ENCODE results near the gene ZBTB7B.

The ZBTB7B gene

DNA sequence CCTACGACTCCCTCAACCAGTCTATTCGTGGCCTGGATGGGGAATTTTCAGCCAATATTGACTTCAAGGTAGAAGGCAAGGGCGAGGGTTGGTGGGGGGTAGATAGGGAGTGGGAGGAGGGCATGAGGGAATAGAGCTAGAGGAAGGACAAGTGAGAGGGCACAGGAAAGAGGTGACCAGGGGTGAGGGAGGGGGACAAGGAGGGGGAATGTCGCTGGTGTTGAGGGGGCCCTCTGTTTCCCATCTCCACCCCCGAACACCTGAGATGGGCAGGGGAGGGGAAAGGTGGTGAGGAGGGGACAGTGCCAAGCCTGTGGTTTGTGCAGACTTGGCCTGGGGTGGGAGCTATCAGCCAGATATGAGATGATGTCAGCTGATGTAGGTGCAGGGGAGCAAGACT is 40.2 kb downstream of the ZBTB7B start:
- FAIRE-seq = no peak

- FAIRE-seq = no peak
Observed at GRCh38 chr1:155043301-155043702, 40.7 kb downstream of the ZBTB7B start.

DNA sequence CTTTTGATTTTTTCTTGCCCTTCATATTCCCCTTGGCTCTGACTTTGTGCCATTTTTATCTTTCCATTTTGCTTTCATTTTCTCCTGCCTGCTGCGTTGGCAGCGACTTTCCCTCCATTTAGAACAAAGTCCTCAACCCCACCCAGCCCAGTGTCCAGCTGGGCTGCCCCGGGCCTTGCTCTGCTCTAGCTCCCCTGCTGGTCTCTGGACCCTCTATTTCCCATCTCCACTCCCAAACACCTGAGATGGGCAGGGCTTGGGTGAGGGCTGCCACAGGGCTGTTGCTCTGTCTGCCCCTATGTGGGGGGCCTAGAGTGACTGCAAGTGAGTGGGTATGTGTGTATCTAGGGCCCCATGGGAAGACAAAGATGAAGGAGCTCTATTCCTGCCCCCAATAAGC is 41.2 kb downstream of the ZBTB7B start:
- no peak for FAIRE-seq

DNA sequence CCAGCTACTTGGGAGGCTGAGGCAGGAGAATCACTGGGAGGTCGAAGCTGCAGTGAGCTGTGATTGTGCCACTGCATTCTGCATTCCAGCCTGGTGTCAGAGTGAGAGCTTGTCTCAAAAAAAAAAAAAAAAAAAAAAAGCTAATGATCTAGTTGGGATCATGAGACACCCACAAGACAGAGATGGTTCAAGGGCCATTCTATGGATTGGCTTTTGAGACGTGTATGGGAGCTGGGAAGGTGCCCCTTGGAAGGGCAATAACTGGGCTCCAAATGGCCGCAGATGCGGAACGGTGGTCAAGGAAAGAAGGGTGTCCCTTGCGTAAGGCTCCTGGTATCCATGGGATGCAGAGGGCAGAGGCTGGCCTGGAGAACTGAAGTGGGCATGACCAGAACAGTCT is 41.8 kb downstream of the ZBTB7B start:
- FAIRE-seq = no peak

DNA sequence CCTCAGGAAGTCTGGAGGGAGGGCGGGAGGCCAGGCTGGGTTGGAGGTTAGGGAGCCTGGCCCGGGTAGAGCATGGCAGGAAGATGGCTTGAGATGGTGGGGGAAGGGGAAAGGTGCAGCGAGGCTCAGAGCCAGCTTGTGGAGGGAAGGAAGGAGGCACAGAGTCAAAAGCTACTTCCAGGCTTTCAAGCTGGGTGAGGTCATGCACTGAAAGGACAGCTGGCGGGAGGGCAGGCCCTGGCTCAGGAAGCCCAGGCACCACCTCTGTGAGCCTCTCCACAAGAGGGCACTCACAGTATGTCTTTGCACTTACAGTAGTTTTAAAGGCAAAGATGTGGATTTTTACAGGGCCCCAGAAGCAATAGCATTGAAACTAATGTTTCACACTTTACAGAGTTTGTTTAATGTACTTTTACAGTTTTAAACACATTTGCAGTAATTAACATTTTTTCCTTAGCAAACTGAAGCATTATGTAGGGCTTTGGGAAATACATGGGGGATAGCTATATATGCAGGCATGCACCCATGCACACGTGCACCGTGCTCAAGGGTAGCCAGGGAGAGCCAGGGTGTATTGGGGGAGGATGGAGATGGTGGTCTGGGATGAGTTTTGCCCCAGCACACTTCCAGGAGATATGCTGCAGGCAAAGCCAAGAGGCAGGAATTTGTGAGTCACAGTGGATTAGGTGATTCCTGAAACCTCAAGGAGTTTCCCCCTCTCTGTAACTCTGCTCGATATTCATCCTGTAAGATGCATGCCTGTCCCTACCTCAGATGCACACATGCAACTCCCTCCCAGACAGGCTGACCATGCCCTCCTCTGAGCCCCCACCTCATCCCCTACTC is 42.4 kb downstream of the ZBTB7B start:
- peak; percentile 90 for FAIRE-seq

DNA sequence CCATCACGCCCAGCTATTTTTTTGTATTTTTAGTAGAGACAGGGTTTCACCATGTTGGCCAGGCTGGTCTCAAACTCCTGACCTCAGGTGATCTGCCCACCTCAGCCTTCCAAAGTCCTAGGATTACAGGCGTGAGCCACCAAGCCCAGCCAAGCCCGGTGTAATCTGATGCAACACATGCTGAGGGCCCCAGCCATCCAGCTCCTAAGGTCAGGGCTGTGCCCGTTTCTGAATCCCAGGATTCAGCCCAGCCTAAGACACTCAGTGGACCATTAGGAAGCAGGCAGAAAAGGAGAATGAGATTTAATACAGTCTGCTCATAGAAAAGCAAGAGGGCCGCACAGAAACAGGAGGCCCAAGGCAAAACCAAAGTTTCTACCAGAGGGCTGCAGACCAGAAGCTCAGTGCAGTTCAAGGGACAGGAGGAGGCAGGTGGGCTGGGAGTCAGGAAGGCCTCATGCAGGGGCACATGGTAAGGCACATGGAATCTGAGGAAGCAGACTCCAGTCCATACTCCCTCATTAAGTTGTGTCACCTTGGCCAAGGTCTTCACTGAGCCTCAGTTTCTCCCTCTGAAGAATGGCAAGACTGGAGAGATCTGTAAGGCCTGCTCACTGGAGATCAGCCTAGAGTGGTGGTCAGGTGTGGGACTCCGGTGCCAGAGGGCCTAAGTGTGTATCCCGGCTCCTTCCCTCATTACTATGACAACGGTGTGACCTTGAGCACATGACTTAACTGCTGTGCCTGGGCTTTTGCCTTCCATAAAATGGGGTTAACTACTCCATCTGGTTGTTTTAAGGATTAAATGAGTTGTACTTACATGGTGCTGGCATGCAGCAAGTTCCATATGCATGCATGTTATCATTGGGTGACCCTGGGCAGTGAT is 46.1 kb downstream of the ZBTB7B start:
- FAIRE-seq = no peak

GRCh38 chr1:155049651-155050559 is 47.3 kb downstream of the ZBTB7B start:
- FAIRE-seq = no peak

DNA sequence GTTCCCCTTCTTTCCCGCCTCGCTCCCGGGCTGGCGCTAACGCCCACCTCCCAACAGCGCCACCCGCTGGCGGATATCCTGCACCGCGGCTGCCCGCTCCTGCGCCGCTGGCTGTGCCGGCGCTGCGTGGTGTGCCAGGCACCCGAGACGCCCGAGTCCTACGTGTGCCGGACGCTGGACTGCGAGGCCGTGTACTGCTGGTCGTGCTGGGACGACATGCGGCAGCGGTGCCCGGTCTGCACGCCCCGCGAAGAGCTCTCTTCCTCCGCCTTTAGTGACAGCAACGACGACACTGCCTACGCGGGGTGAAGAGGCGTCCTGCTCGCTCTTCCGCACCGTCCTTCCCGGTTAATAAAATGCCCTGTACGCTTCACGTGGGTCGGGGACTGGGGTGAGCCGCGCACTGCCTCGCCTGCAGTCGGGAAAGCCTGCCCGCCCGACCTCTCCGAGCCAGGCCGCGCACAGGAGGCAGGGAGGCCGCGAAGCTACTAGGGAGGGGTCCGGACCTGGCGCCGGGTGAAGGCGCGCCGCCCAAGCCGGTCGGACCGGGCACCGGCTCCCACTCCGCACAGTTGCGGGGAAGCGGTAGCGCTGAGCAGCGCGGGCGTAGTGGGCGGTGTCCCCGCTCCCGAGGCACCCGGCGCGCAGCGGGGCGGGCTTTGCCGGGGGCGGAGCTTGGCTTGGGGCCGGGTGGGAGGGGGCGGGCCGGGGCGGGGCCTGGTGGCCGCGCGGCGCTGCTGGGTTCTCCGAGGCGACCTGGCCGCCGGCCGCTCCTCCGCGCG is 48.1 kb downstream of the ZBTB7B start, which contains the start of gene ADAM15:
Gene ADAM15 (plus strand): TSS at position 757 of the 782 bp plus-strand sequence. CDS start 71 bp downstream, outside the sequence.
- no peak for FAIRE-seq

- no peak for FAIRE-seq
Observed at GRCh38 chr1:155051342-155051776, 48.8 kb downstream of the ZBTB7B start.

DNA sequence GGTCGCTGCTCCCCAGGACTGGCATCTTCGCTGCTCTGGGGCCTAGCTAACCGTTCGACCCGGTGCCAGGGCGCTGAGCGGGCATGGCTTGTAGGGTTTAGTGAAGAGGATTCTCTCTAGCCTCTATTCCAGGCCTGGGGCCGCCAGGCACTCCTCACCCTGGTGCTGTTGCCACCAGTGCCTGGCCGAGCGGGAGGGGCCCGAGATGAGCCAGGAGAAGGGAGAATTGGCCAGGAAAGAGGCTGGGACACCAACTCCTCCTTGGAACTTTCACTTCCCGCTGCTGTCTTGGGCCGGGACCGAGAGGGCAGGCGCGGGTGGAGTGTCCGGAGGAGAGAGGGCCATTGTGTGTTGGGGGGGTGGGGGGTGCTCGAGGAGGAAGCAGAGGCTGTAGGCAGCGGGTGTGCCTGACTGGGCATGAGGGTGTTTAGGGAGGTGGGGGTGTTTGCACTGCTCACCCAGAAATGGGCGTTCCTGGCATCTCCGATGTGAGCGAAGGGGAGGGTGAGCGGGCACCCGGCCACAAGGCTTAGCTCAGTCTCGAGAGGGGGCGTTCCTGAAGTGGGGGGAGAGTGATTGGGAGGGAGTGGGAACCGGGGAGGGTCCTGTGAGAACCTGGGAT is 49.3 kb downstream of the ZBTB7B start:
- no peak for FAIRE-seq

- FAIRE-seq = no peak
Observed at GRCh38 chr1:155052439-155053395, 50.1 kb downstream of the ZBTB7B start.

DNA sequence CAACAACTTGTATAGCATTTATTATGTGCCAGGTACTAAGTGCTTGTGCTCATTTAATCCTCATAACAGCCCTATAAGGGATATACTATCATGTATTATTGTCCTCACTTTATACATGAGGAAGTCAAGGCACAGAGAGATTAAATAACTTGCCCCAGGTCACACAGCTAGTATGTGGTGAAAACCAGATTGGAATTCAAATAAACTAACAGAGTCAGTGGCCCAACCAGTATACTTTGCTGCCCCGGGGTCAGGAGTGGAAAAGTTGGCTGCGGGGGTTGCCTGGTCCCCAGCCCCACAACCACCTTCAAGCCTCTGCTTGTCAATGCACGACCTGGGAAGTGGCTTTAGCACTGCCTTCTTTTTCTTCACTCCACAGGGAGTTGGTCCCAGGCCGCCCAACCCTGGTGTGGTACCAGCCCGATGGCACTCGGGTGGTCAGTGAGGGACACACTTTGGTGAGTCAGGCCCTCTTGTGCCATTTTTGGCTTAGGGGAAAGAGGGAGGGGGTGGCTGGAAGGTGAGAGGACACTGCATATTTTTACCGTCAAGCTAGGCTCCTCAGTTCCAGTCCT is 51.0 kb downstream of the ZBTB7B start:
- FAIRE-seq = no peak

DNA sequence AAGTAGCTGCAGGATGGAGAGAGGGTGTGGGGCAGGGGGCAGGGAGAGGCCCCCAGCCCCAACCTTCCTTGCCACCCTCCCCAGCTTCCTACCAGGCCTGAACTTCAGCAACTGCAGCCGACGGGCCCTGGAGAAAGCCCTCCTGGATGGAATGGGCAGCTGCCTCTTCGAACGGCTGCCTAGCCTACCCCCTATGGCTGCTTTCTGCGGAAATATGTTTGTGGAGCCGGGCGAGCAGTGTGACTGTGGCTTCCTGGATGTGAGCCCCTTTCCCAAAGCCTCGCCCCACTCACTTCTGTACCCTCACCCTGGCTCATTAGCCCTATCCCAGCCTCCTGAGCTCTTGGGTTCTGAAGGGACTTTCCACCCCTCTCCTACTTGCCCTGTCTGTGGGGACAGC is 54.5 kb downstream of the ZBTB7B start:
- no peak for FAIRE-seq

DNA sequence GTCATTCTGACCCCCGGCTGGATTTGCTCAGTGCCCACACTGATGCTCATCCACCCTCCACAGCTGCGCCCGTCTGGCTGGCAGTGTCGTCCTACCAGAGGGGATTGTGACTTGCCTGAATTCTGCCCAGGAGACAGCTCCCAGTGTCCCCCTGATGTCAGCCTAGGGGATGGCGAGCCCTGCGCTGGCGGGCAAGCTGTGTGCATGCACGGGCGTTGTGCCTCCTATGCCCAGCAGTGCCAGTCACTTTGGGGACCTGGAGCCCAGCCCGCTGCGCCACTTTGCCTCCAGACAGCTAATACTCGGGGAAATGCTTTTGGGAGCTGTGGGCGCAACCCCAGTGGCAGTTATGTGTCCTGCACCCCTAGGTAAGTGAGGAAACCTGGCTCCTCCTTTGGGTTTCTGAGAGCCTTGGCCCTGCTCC is 55.2 kb downstream of the ZBTB7B start:
- no peak for FAIRE-seq

- no peak for FAIRE-seq
Observed at GRCh38 chr1:155060736-155061135, 58.1 kb downstream of the ZBTB7B start.

- no peak for FAIRE-seq
Observed at GRCh38 chr1:155061381-155062150, 59.0 kb downstream of the ZBTB7B start.

GRCh38 chr1:155062151-155062686 is 59.6 kb downstream of the ZBTB7B start:
- FAIRE-seq = no peak

GRCh38 chr1:155062702-155063411 is 60.3 kb downstream of the ZBTB7B start:
- no peak for FAIRE-seq
